Left lung (tissue), 10 donors: ENCODE measurements around the gene GNB4. TPM values are rescaled to one million over a fixed set of nuclear protein-coding genes. Genes with fewer than 3 reads are reported as not detected.

Experiments used
- ATAC-seq: fragments of 200-7000 bp; cut with Tn5 transposase; one replicate; pipeline ENCODE4 v1.9.1; 2020; ENCODE audit warnings: moderate library complexity
- DNase-seq, 4 donors: peaks; one replicate each; pipeline ENCODE4 v3.0.0-alpha.2; 2013 to 2020
- H3K27ac ChIP-seq, 2 donors: fragments of 200-600 bp; sonication (generic) in 1 of 2; one replicate each; pipeline versions ENCODE4 v1.5.0 to v1.8.0; 2020 to 2021
- H3K27me3 ChIP-seq, 2 donors: fragments of 200-600 bp; sonication (generic) in 1 of 2; one replicate each; pipeline versions ENCODE4 v1.5.0 to v1.8.0; 2020 to 2021
- H3K36me3 ChIP-seq, 2 donors: fragments of 200-600 bp; sonication (generic) in 1 of 2; one replicate each; pipeline versions ENCODE4 v1.5.0 to v1.8.0; 2020 to 2021
- H3K4me1 ChIP-seq, 2 donors: fragments of 200-600 bp; one replicate each; pipeline ENCODE4 v1.8.0; 2021
- H3K4me3 ChIP-seq, 2 donors: fragments of 200-600 bp; sonication (generic) in 1 of 2; one replicate each; pipeline versions ENCODE4 v1.5.0 to v1.8.0; 2020 to 2021; ENCODE audit warnings: mild to moderate bottlenecking in 1 of 2
- H3K9me3 ChIP-seq, 2 donors: fragments of 200-600 bp; sonication (generic) in 1 of 2; one replicate each; pipeline versions ENCODE4 v1.5.0 to v1.8.0; 2020 to 2021
- intact Hi-C, 2 donors: fragments of 100-400 bp; cut with DNase I; formaldehyde crosslinking; loops; one replicate each; pipeline versions ENCODE4 v1.11.2 to v1.14.2; 2022
- polyA plus RNA-seq, 6 donors: library from polyadenylated mRNA; unstranded; fragments of 120-200 nt; gene quantifications; one replicate each; pipeline ENCODE4 v1.2.1, GENCODE V29; 2013; ENCODE audit not compliant: insufficient read length in 6 of 6
- total RNA-seq, 2 donors: library from RNA; stranded (reverse); fragmentation: NEBNext Ultra II Directional; extraction: Animal tissue kit (Norgen Biotek cat#: 25700); gene quantifications; one replicate each; pipeline ENCODE4 v1.2.1, GENCODE V29; 2021
- TF ChIP-seq, protein P1 (sequence below), 2 donors: fragments of 200-600 bp; sonication (generic) in 1 of 2; IDR thresholded peaks; one replicate each; pipeline versions ENCODE4 v1.5.0 to v1.8.0; 2021; ENCODE audit warnings: antibody characterized with exemption in 2 of 2
- donor health status: DM: no; HTN: yes; CAD: no.
- donor health status: DM: no; HTN: no; CAD: no.

Gene GNB4
- total and polyA plus RNA-seq, 8 donors: 40.1 to 53.0 (median 48.2) TPM

DNA sequence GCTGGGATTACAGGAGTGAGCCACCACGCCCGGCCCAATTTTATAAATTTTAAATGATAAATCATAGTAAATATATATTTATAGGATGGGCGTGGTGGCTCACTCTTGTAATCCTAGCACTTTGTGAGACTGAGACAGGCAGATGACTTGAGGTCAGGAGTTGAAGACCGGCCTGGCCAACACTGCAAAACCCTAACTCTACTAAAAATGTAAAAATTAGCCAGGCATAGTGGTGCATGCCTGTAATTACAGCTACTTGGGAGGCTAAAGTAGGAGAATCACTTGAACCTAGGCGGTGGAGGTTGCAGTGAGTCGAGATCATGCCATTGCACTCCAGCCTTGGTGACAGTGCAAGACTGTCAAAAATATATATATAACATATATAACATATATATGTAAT lies 77.3 kb downstream of the GNB4 start:
- no peaks in the 10 kb centered on the region for H3K4me1 ChIP-seq
- no peak overlapping the region for H3K4me3 ChIP-seq
- H3K27ac ChIP-seq: no peak overlapping the region
- peaks cover 0 to 61% of the 10 kb centered on the region in 2 donors for H3K36me3 ChIP-seq
- intact Hi-C loops: no loop called here
- H3K27me3 ChIP-seq: no peaks in the 10 kb centered on the region
- TF ChIP-seq, protein P1, sequence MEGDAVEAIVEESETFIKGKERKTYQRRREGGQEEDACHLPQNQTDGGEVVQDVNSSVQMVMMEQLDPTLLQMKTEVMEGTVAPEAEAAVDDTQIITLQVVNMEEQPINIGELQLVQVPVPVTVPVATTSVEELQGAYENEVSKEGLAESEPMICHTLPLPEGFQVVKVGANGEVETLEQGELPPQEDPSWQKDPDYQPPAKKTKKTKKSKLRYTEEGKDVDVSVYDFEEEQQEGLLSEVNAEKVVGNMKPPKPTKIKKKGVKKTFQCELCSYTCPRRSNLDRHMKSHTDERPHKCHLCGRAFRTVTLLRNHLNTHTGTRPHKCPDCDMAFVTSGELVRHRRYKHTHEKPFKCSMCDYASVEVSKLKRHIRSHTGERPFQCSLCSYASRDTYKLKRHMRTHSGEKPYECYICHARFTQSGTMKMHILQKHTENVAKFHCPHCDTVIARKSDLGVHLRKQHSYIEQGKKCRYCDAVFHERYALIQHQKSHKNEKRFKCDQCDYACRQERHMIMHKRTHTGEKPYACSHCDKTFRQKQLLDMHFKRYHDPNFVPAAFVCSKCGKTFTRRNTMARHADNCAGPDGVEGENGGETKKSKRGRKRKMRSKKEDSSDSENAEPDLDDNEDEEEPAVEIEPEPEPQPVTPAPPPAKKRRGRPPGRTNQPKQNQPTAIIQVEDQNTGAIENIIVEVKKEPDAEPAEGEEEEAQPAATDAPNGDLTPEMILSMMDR (IDR thresholded peaks at IDR 0.05): no peak
- DNase-seq (no peak), ATAC-seq (no peak)
- H3K9me3 ChIP-seq: no peaks in the 10 kb centered on the region

DNA sequence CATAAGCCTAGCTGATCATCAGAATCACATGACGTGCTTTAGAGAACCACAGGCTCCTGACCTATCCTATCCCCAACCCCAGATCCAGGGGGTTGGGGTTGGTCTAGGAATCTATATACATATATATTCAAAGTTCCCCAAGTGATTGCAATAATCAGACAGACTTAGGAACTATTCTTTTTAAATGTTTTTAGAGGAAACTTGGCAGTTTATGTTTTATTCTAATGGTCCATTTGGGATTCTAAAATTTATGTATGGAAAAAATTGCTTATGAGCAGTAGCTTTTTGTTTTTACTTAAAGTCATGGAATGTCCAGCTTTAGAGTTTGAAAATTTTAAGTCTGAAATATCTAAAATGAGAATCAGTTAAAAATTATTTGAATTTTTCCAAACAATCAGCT lies 81.6 kb downstream of the GNB4 start:
- H3K9me3 ChIP-seq: no peaks in the 10 kb centered on the region
- no peaks in the 10 kb centered on the region for H3K4me1 ChIP-seq
- no peak overlapping the region for H3K27ac ChIP-seq
- no peak overlapping the region for H3K4me3 ChIP-seq
- H3K36me3 ChIP-seq: peaks cover 0 to 65% of the 10 kb centered on the region in 2 donors
- intact Hi-C loops: no loop called here
- TF ChIP-seq, protein P1 (IDR thresholded peaks at IDR 0.05): no peak
- DNase-seq (no peak), ATAC-seq (no peak)
- H3K27me3 ChIP-seq: no peaks in the 10 kb centered on the region

DNA sequence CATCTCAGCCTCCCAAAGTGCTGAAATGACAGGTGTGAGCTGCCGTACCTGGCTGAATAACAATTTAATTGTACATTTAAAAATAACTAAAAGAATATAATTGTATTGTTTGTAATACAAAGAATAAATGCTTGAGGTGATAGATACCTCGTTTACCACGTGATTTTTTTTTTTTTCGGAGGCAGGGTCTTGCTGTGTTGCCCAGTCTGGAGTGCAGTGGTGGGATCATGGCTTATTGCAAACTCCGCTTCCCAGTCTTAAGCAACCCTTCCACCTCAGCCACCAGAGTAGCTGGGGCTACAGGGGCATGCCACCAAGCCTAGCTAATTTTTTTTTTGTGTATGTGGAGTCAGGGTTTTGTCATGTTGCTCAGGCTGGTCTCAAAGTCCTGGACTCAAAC lies 87.9 kb downstream of the GNB4 start:
- peaks cover 0 to 96% of the 10 kb centered on the region in 2 donors for H3K36me3 ChIP-seq

GRCh38 chr3:179355996-179356395 lies 95.3 kb downstream of the GNB4 start:
- H3K27me3 ChIP-seq: no peaks in the 10 kb centered on the region
- DNase-seq (no peak), ATAC-seq (no peak)
- intact Hi-C loops: no loop called here
- peaks cover 0 to 100% of the 10 kb centered on the region in 2 donors for H3K36me3 ChIP-seq
- peaks cover 0 to 3% of the 10 kb centered on the region in 2 donors for H3K4me1 ChIP-seq
- TF ChIP-seq, protein P1 (IDR thresholded peaks at IDR 0.05): no peak
- H3K4me3 ChIP-seq: no peak overlapping the region
- no peak overlapping the region for H3K27ac ChIP-seq
- H3K9me3 ChIP-seq: no peaks in the 10 kb centered on the region

More for the DNA sequence above, 87.9 kb downstream of the GNB4 start:
- DNase-seq: no peak
- TF ChIP-seq, protein P1 (IDR thresholded peaks at IDR 0.05): no peak
- Histone ChIP-seq H3K4me1 (no peaks in the 10 kb centered on the region), H3K9me3 (no peaks in the 10 kb centered on the region), H3K4me3 (no peak overlapping the region), H3K27me3 (no peaks in the 10 kb centered on the region), H3K27ac (no peak overlapping the region)
- ATAC-seq: no peak
- intact Hi-C loops: no loop called here

GRCh38 chr3:179348325-179349013 lies 102.8 kb downstream of the GNB4 start:
- Histone ChIP-seq H3K27me3 (no peaks in the 10 kb centered on the region), H3K4me3 (peak overlapping the region; percentile 66 to 78), H3K4me1 (peaks cover 0 to 22% of the 10 kb centered on the region in 2 donors), H3K36me3 (peaks cover 0 to 40% of the 10 kb centered on the region in 2 donors), H3K27ac (peak overlapping the region in 1 of 2 donors; percentile 88), H3K9me3 (no peaks in the 10 kb centered on the region)
- peak in 1 of 4 donors; percentile 10 for DNase-seq
- peak; percentile 27 for ATAC-seq
- intact Hi-C loops: no loop called here
- TF ChIP-seq, protein P1 (IDR thresholded peaks at IDR 0.05): no peak
